HG03575 (cell line): ENCODE data around the gene RNASEH2A.

Experiments used
- ATAC-seq: cut with Tn5 transposase; IDR thresholded peaks from one replicate; pipeline ENCODE4 v1.9.1; 2021; ENCODE audit not compliant: unreplicated experiment, insufficient number of reproducible peaks, low FRiP score; ENCODE audit errors: extremely low read depth

The RNASEH2A gene

GRCh38 chr19:12782174-12782423, 24.3 kb upstream of the RNASEH2A start:
- no peak for ATAC-seq

GRCh38 chr19:12782424-12783290, 23.7 kb upstream of the RNASEH2A start:
- ATAC-seq, result no peak

- no peak for ATAC-seq
Observed at GRCh38 chr19:12783291-12783848, 23.0 kb upstream of the RNASEH2A start.

GRCh38 chr19:12783849-12784393, 22.5 kb upstream of the RNASEH2A start:
- ATAC-seq, result no peak

GRCh38 chr19:12784394-12784870, 22.0 kb upstream of the RNASEH2A start:
- no peak for ATAC-seq

- no peak for ATAC-seq
Observed at GRCh38 chr19:12784871-12785430, 21.4 kb upstream of the RNASEH2A start.

GRCh38 chr19:12785431-12786031, 20.9 kb upstream of the RNASEH2A start:
- ATAC-seq, result no peak

- ATAC-seq, result no peak
Observed at GRCh38 chr19:12786141-12786870, 20.1 kb upstream of the RNASEH2A start.

- no peak for ATAC-seq
Observed at GRCh38 chr19:12786952-12787351, 19.4 kb upstream of the RNASEH2A start.

- ATAC-seq, result no peak
Observed at GRCh38 chr19:12787458-12787857, 18.9 kb upstream of the RNASEH2A start.

- ATAC-seq, result no peak
Observed at GRCh38 chr19:12788042-12788681, 18.2 kb upstream of the RNASEH2A start.

GRCh38 chr19:12788682-12789097, 17.7 kb upstream of the RNASEH2A start:
- ATAC-seq, result no peak

- ATAC-seq, result no peak
Observed at GRCh38 chr19:12789098-12789903, 17.1 kb upstream of the RNASEH2A start.

GRCh38 chr19:12789904-12790619, 16.3 kb upstream of the RNASEH2A start:
- no peak for ATAC-seq

GRCh38 chr19:12790628-12791344, 15.6 kb upstream of the RNASEH2A start:
- no peak for ATAC-seq

GRCh38 chr19:12791345-12792050, 14.9 kb upstream of the RNASEH2A start, which contains the start of gene JUNB:
JUNB (plus strand) TSS chr19:12791486; CDS start chr19:12791772, 286 bp downstream.
- no peak for ATAC-seq
